ENCODE results near the gene PPP1R37.

The PPP1R37 gene

GRCh38 chr19:45175515-45176345 is 82.8 kb downstream of the PPP1R37 start:
- no peak for DNase-seq

- DNase-seq = no peak
These were observed 84.9 kb downstream of the PPP1R37 start, which contains the start of gene TRAPPC6A for GRCh38 chr19:45177817-45178261. TSS of gene TRAPPC6A (minus strand) at chr19:45178237. CDS start at chr19:45178218, 19 bp downstream.

GRCh38 chr19:45178262-45179071 is 85.5 kb downstream of the PPP1R37 start, which contains the start of gene BLOC1S3:
TSS of gene BLOC1S3 (plus strand) at chr19:45178784. CDS start at chr19:45179297, 513 bp downstream.
- peak; percentile 100 for DNase-seq

GRCh38 chr19:45179072-45179891 is 86.3 kb downstream of the PPP1R37 start:
- DNase-seq = peak; percentile 20

- no peak for DNase-seq
These were observed 87.0 kb downstream of the PPP1R37 start for GRCh38 chr19:45179892-45180370.

GRCh38 chr19:45180936-45181335 is 88.0 kb downstream of the PPP1R37 start:
- DNase-seq = no peak

- DNase-seq = no peak
These were observed 89.8 kb downstream of the PPP1R37 start for GRCh38 chr19:45182758-45183157.

GRCh38 chr19:45184115-45184514 is 91.1 kb downstream of the PPP1R37 start:
- no peak for DNase-seq

- DNase-seq = no peak
These were observed 93.7 kb downstream of the PPP1R37 start for GRCh38 chr19:45186509-45187334.

- DNase-seq = peak; percentile 45
These were observed 94.6 kb downstream of the PPP1R37 start for GRCh38 chr19:45187421-45188100.

GRCh38 chr19:45189971-45190370 is 97.0 kb downstream of the PPP1R37 start:
- DNase-seq = no peak

- DNase-seq = no peak
These were observed 98.4 kb downstream of the PPP1R37 start for GRCh38 chr19:45191375-45191774.

GRCh38 chr19:45195764-45196163 is 102.8 kb downstream of the PPP1R37 start:
- no peak for DNase-seq
